Measurements from ENCODE around the gene ITPR3.

Gene ITPR3

DNA sequence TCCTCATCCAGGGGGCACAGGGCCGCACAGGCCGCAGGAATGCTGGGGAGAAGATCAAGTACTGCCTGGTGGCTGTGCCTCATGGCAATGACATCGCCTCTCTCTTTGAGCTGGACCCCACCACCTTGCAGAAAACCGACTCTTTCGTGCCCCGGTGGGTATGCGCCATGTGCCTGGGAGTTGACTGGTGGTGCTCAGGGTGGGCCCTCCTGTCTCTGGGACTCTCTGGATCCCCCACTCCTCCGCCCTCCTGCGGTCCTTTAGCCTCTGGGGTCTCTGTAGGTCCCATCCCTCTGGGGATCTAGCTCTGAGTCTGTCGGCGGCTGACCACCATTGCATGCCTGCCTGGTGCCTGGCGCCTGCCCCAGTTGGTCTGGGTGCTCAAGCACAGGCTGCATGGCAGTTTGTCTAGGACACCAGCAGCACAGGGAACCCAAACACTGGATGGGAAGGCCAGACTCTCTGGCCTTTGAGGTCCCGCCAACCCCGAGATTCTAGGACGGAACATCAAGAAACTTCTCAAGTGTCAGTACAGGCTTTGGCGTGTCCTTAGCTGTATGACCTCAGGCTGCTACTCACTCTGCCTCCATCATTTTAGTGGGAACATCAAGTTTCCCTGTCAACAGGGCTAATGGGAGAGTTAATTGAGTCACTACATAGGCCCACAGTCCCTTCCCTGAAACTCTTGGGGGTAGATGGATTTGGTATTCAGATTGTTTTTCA, 42.8 kb downstream of the ITPR3 start:
- TF ChIP-seq, protein P1, sequence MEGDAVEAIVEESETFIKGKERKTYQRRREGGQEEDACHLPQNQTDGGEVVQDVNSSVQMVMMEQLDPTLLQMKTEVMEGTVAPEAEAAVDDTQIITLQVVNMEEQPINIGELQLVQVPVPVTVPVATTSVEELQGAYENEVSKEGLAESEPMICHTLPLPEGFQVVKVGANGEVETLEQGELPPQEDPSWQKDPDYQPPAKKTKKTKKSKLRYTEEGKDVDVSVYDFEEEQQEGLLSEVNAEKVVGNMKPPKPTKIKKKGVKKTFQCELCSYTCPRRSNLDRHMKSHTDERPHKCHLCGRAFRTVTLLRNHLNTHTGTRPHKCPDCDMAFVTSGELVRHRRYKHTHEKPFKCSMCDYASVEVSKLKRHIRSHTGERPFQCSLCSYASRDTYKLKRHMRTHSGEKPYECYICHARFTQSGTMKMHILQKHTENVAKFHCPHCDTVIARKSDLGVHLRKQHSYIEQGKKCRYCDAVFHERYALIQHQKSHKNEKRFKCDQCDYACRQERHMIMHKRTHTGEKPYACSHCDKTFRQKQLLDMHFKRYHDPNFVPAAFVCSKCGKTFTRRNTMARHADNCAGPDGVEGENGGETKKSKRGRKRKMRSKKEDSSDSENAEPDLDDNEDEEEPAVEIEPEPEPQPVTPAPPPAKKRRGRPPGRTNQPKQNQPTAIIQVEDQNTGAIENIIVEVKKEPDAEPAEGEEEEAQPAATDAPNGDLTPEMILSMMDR (IDR thresholded peaks at IDR 0.05): no peak
- Mint-ChIP-seq H3K27ac (no peak overlapping the region), H3K36me3 (ENCODE audit: low read depth) (no peaks in the 10 kb centered on the region), H3K9me3 (no peaks in the 10 kb centered on the region), H3K4me1 (peaks cover 5% of the 10 kb centered on the region), H3K4me3 (no peak overlapping the region), H3K27me3 (ENCODE audit: low read depth, poor library complexity) (peaks cover 30% of the 10 kb centered on the region)
- no peak for DNase-seq

DNA sequence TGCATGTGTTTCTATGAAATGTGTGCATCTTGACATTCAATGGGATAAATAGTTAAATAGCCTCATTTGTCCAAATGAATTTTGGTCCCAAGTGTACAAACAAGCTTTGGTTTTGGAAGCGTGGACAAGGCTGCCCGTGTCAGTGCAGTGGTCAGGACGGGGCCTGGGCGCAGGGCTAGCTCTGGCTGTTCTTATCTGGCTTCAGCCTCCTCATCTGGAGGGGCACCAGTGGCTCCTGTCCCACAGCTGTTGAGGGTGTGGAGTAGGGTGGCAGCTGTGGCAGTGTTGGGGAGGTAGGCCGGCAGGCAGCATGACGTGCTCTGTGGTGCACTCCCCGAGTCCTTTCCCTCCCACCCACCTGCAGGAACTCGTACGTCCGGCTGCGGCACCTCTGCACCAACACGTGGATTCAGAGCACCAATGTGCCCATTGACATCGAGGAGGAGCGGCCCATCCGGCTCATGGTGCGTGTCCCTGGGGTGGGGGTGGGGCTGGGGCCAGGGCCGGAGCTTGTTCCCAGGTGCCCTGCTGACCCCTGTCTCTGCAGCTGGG, 43.5 kb downstream of the ITPR3 start:
- TF ChIP-seq, protein P1 (IDR thresholded peaks at IDR 0.05): no peak
- H3K36me3 Mint-ChIP-seq (ENCODE audit: low read depth): no peaks in the 10 kb centered on the region
- H3K27me3 Mint-ChIP-seq (ENCODE audit: low read depth, poor library complexity): peaks cover 30% of the 10 kb centered on the region
- no peak overlapping the region for H3K4me3 Mint-ChIP-seq
- no peak for DNase-seq
- no peak overlapping the region for H3K27ac Mint-ChIP-seq
- H3K9me3 Mint-ChIP-seq: no peaks in the 10 kb centered on the region
- H3K4me1 Mint-ChIP-seq: peaks cover 5% of the 10 kb centered on the region

DNA sequence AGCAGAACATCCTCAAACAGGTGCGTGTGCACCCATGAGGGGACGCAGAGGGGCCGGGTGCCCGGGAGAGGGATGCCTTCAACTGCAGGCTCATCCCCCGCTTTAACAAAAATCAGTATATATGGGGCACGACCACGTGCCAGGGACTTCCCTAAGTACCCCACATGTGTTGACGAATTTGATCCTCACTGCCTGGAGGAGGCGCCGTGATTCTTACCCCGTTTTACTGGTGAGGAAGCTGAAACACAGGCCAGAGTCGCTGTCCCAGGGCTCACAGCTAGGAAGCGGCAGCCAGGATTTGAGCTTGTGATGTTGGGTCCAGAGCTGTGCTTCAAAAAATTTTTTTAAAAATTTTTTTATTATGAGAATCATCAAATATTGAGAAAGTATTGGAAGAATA, 44.8 kb downstream of the ITPR3 start:
- peaks cover 30% of the 10 kb centered on the region for H3K27me3 Mint-ChIP-seq (ENCODE audit: low read depth, poor library complexity)
- no peak overlapping the region for H3K4me3 Mint-ChIP-seq
- TF ChIP-seq, protein P1 (IDR thresholded peaks at IDR 0.05): no peak
- H3K27ac Mint-ChIP-seq: no peak overlapping the region
- DNase-seq: no peak
- H3K9me3 Mint-ChIP-seq: no peaks in the 10 kb centered on the region
- H3K36me3 Mint-ChIP-seq (ENCODE audit: low read depth): no peaks in the 10 kb centered on the region
- no peaks in the 10 kb centered on the region for H3K4me1 Mint-ChIP-seq

DNA sequence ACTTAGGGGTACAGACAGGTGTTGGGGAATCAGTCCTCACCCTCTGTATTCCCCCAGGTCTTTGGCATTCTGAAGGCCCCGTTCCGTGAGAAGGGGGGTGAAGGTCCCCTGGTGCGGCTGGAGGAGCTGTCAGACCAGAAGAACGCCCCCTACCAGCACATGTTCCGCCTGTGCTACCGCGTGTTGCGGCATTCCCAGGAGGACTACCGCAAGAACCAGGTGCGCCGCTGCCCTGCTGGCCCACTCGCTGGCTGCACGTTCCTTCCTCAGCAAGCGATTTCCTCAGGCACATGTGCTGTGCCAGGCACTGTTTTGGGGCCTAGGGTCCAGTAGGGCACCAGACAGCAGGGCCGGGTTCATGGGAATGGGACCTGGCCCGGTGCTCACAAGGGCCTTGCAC, 46.0 kb downstream of the ITPR3 start:
- Mint-ChIP-seq H3K9me3 (no peaks in the 10 kb centered on the region), H3K36me3 (ENCODE audit: low read depth) (no peaks in the 10 kb centered on the region), H3K27ac (no peak overlapping the region), H3K4me1 (peaks cover 11% of the 10 kb centered on the region), H3K27me3 (ENCODE audit: low read depth, poor library complexity) (peaks cover 22% of the 10 kb centered on the region), H3K4me3 (no peak overlapping the region)
- DNase-seq: no peak
- TF ChIP-seq, protein P1 (IDR thresholded peaks at IDR 0.05): no peak

DNA sequence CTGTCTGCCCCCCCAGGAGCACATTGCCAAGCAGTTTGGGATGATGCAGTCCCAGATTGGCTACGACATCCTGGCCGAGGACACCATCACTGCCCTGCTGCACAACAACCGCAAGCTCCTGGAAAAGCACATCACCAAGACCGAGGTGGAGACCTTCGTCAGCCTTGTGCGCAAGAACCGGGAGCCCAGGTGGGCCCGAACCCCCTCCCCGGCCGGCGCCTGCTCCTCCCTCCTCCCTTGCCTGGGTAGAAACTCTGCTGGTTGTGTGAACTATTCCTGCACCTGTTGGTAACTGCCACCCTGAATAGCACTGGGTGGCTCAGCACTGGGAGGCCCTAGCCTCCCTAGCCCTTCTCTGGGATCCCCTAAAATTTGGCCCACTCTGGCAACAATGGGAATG, 46.7 kb downstream of the ITPR3 start:
- Mint-ChIP-seq H3K27me3 (ENCODE audit: low read depth, poor library complexity) (peaks cover 20% of the 10 kb centered on the region), H3K36me3 (ENCODE audit: low read depth) (no peaks in the 10 kb centered on the region), H3K4me1 (peaks cover 12% of the 10 kb centered on the region), H3K4me3 (no peak overlapping the region), H3K27ac (no peak overlapping the region), H3K9me3 (no peaks in the 10 kb centered on the region)
- TF ChIP-seq, protein P1 (IDR thresholded peaks at IDR 0.05): no peak
- no peak for DNase-seq

DNA sequence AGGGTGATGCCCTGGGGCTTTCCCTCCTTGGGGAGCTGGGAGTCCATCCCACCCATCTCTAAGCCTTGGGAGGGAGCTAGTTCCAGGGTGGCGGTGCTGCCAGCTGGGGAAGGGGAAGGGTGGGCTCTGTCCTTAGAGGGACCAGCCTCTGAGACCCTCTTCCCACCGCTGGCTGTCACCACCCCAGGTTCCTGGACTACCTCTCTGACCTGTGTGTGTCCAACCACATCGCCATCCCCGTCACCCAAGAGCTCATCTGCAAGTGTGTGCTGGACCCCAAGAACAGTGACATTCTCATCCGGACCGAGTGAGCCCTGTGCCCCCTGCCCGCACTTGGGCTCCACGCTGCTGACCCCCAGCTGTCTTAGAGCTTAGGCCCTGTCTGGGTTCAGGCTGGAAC, 47.2 kb downstream of the ITPR3 start:
- H3K27me3 Mint-ChIP-seq (ENCODE audit: low read depth, poor library complexity): peaks cover 20% of the 10 kb centered on the region
- TF ChIP-seq, protein P1 (IDR thresholded peaks at IDR 0.05): no peak
- no peak for DNase-seq
- H3K4me1 Mint-ChIP-seq: peaks cover 17% of the 10 kb centered on the region
- H3K4me3 Mint-ChIP-seq: no peak overlapping the region
- no peaks in the 10 kb centered on the region for H3K9me3 Mint-ChIP-seq
- H3K36me3 Mint-ChIP-seq (ENCODE audit: low read depth): no peaks in the 10 kb centered on the region
- H3K27ac Mint-ChIP-seq: no peak overlapping the region

Measured in nephron progenitor cell (in vitro differentiated cells).